GM23338 (cell line): ENCODE results near the gene FASTK. TPM values are rescaled to one million over a fixed set of nuclear protein-coding genes. Genes with fewer than 3 reads are reported as not detected.
A peak's percentile ranks its signal among the peaks of the same experiment; 100 is the strongest.

Experiments
- ATAC-seq: fragments of 200-7000 bp; cut with Tn5 transposase; 3 replicates; pipeline ENCODE4 v1.9.1; 2020
- DNase-seq: peaks from one replicate; pipeline ENCODE4 v3.0.0-alpha.2; 2015; ENCODE audit warnings: low spot score
- H2AFZ ChIP-seq: fragments of 200-600 bp; sonication (generic); 2 replicates; pipeline ENCODE4 v1.8.0; 2016; ENCODE audit warnings: antibody characterized with exemption, mild to moderate bottlenecking, moderate library complexity
- H3F3A ChIP-seq: fragments of 200-600 bp; sonication (generic); replicated peaks from 2 replicates; pipeline ENCODE4 v1.8.0; 2017; ENCODE audit warnings: antibody characterized with exemption, mixed run types, low read depth
- H3K27ac ChIP-seq: fragments of 200-600 bp; sonication (generic); 2 replicates; pipeline ENCODE4 v1.6.1; 2016; ENCODE audit warnings: low read depth
- H3K27me3 ChIP-seq: fragments of 200-600 bp; sonication (generic); 2 replicates; pipeline ENCODE4 v1.8.0; 2016; ENCODE audit warnings: mild to moderate bottlenecking, mixed run types, moderate library complexity; ENCODE audit not compliant: insufficient read depth
- H3K36me3 ChIP-seq: fragments of 200-600 bp; sonication (generic); 2 replicates; pipeline ENCODE4 v1.8.0; 2016; ENCODE audit warnings: mild to moderate bottlenecking; ENCODE audit not compliant: insufficient read depth
- H3K4me1 ChIP-seq: fragments of 200-600 bp; sonication (generic); 2 replicates; pipeline ENCODE4 v1.8.0; 2016; ENCODE audit warnings: mild to moderate bottlenecking, moderate library complexity; ENCODE audit not compliant: insufficient read depth
- H3K4me2 ChIP-seq: fragments of 200-600 bp; sonication (generic); 2 replicates; pipeline ENCODE4 v1.7.1; 2017; ENCODE audit warnings: mixed run types
- H3K4me3 ChIP-seq: fragments of 200-600 bp; sonication (generic); 2 replicates; pipeline ENCODE4 v1.6.1; 2016; ENCODE audit warnings: mixed run types
- H3K79me2 ChIP-seq: fragments of 200-600 bp; sonication (generic); replicated peaks from 2 replicates; pipeline ENCODE4 v1.8.0; 2017; ENCODE audit warnings: mild to moderate bottlenecking; ENCODE audit not compliant: insufficient read depth
- H3K9me2 ChIP-seq: fragments of 200-600 bp; sonication (generic); 2 replicates; pipeline ENCODE4 v1.8.0; 2017; ENCODE audit not compliant: insufficient read depth
- H4K20me1 ChIP-seq: fragments of 200-600 bp; sonication (generic); replicated peaks from 2 replicates; pipeline ENCODE4 v1.8.0; 2017; ENCODE audit warnings: mild to moderate bottlenecking; ENCODE audit not compliant: insufficient read depth
- H3K27ac Mint-ChIP-seq: 2 replicates; pipeline ENCODE4 v1.8.0; 2020; ENCODE audit warnings: inconsistent platforms, mild to moderate bottlenecking, moderate library complexity, mixed read lengths
- H3K27me3 Mint-ChIP-seq: 3 replicates; pipeline ENCODE4 v1.8.0; 2022; ENCODE audit warnings: low read depth, mild to moderate bottlenecking, moderate library complexity, mixed read lengths, inconsistent platforms; ENCODE audit not compliant: insufficient read depth, poor library complexity
- H3K36me3 Mint-ChIP-seq: 3 replicates; pipeline ENCODE4 v1.8.0; 2021; ENCODE audit warnings: low read depth, mild to moderate bottlenecking, inconsistent platforms, moderate library complexity, mixed read lengths
- H3K4me1 Mint-ChIP-seq: 3 replicates; pipeline ENCODE4 v1.8.0; 2020; ENCODE audit warnings: mild to moderate bottlenecking, inconsistent platforms, mixed read lengths
- H3K4me3 Mint-ChIP-seq: 3 replicates; pipeline ENCODE4 v1.8.0; 2021; ENCODE audit warnings: moderate library complexity, mild to moderate bottlenecking, inconsistent platforms, mixed read lengths
- H3K9me3 Mint-ChIP-seq: 3 replicates; pipeline ENCODE4 v1.8.0; 2020; ENCODE audit warnings: moderate library complexity, mild to moderate bottlenecking, inconsistent platforms, mixed read lengths
- CREB1 ChIP-seq: fragments of 250-450 bp; sonication (Bioruptor Pico); IDR thresholded peaks from 2 replicates; pipeline ENCODE4 v1.5.0; 2020; ENCODE audit warnings: low read depth, mild to moderate bottlenecking, moderate library complexity
- ETS1 ChIP-seq: IDR thresholded peaks from 2 replicates; pipeline ENCODE4 v1.6.1; 2016; ENCODE audit warnings: antibody characterized with exemption
- EZH2 ChIP-seq: fragments of 200-600 bp; sonication (generic); IDR thresholded peaks from one replicate; pipeline ENCODE4 v1.8.0; 2017; ENCODE audit warnings: antibody characterized with exemption, mild to moderate bottlenecking, low read depth; ENCODE audit not compliant: unreplicated experiment
- EZH2phosphoT487 ChIP-seq: fragments of 200-600 bp; sonication (generic); IDR thresholded peaks from one replicate; pipeline ENCODE4 v1.8.1; 2018; ENCODE audit warnings: antibody characterized with exemption; ENCODE audit not compliant: unreplicated experiment
- JUNB ChIP-seq: IDR thresholded peaks from one replicate; pipeline ENCODE4 v1.6.1; 2016; ENCODE audit warnings: antibody characterized with exemption; ENCODE audit not compliant: unreplicated experiment
- NANOG ChIP-seq: IDR thresholded peaks from 2 replicates; pipeline ENCODE4 v1.6.1; 2016; ENCODE audit warnings: antibody characterized with exemption, borderline replicate concordance
- POLR2AphosphoS5 ChIP-seq: IDR thresholded peaks from 2 replicates; pipeline ENCODE4 v1.6.1; 2016; ENCODE audit warnings: antibody characterized with exemption, low read depth
- STAT1 ChIP-seq: IDR thresholded peaks from one replicate; pipeline ENCODE4 v1.6.1; 2016; ENCODE audit warnings: antibody characterized with exemption; ENCODE audit not compliant: unreplicated experiment
- ZNF114 ChIP-seq: fragments of 250-450 bp; sonication (Bioruptor Pico); IDR thresholded peaks from 2 replicates; pipeline ENCODE4 v1.5.0; 2020; ENCODE audit warnings: mild to moderate bottlenecking, moderate library complexity
- ZNF331 ChIP-seq: fragments of 250-450 bp; sonication (Bioruptor Pico); IDR thresholded peaks from 2 replicates; pipeline ENCODE4 v1.5.0; 2020; ENCODE audit warnings: low read depth, mild to moderate bottlenecking, moderate library complexity
- polyA plus RNA-seq: library from polyadenylated mRNA; unstranded; fragments of >200 nt; fragmentation: Nextera tagmentation; extraction: Ambion mirVana; gene quantifications from 2 replicates; pipeline ENCODE4 v1.2.1, GENCODE V29; 2016
- total RNA-seq: library from RNA; depleted of rRNA; stranded (reverse); fragments of >200 nt; shearing (Covaris generic); gene quantifications from 2 replicates; pipeline ENCODE4 v1.2.3, GENCODE V29; 2014
- TF ChIP-seq, protein P1 (sequence below), 2 experiments: fragments of 200-600 bp in 1 of 2; sonication (generic) in 1 of 2; conservative IDR thresholded peaks; 2 replicates each; pipeline versions ENCODE4 v1.5.1 to v1.6.1; 2016 to 2017; ENCODE audit warnings: antibody characterized with exemption in 2 of 2, low read depth in 2 of 2, mild to moderate bottlenecking in 2 of 2, moderate library complexity in 1 of 2
- TF ChIP-seq, protein P2 (sequence below): fragments of 250-450 bp; sonication (Bioruptor Pico); IDR thresholded peaks from 2 replicates; pipeline ENCODE4 v1.5.0; 2020; ENCODE audit warnings: mild to moderate bottlenecking, moderate library complexity

FASTK gene
- total and polyA plus RNA-seq, 2 experiments from 2014 or later: 37.4 to 57.4 TPM

DNA sequence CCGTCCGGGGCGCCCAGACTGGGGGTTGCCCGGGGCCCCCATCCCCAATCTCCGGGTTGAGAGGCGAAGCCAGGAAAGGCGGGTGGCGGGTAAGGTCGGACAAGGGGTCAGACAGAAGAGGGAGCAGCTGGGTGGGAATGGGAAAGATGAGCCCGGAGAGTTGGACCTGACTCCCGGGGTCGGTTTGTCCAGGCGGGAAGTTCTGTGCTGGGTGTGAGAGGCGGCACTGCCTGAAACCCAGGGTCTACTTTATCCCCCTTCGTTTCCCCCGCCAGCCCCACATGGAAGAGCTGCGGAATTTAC is 20.5 kb downstream of the FASTK start:
- no peaks in the 10 kb centered on the region; the same call in 1 of the 2 replicates for H4K20me1 ChIP-seq
- peak; percentile 65 for DNase-seq
- Mint-ChIP-seq H3K4me1 (peaks cover 47% of the 10 kb centered on the region), H3K4me3 (peak overlapping the region; percentile 86), H3K36me3 (peaks cover 9% of the 10 kb centered on the region), H3K27me3 (peaks cover 44% of the 10 kb centered on the region), H3K9me3 (no peaks in the 10 kb centered on the region), H3K27ac (no peak overlapping the region)
- H3F3A ChIP-seq: peaks cover 14% of the 10 kb centered on the region
- H3K9me2 ChIP-seq: no peaks in the 10 kb centered on the region
- peak overlapping the region; percentile 95 for H3K4me2 ChIP-seq
- peaks cover 36% of the 10 kb centered on the region for H3K4me1 ChIP-seq
- no peak for ATAC-seq
- TF ChIP-seq POLR2AphosphoS5 (no peak), NANOG (no peak), JUNB (no peak), EZH2phosphoT487 (no peak), ZNF114 (CRISPR knock-in tag) (no peak), CREB1 (no peak), ZNF331 (CRISPR knock-in tag) (no peak), EZH2 (no peak), STAT1 (no peak), ETS1 (no peak)
- TF ChIP-seq, protein P1, sequence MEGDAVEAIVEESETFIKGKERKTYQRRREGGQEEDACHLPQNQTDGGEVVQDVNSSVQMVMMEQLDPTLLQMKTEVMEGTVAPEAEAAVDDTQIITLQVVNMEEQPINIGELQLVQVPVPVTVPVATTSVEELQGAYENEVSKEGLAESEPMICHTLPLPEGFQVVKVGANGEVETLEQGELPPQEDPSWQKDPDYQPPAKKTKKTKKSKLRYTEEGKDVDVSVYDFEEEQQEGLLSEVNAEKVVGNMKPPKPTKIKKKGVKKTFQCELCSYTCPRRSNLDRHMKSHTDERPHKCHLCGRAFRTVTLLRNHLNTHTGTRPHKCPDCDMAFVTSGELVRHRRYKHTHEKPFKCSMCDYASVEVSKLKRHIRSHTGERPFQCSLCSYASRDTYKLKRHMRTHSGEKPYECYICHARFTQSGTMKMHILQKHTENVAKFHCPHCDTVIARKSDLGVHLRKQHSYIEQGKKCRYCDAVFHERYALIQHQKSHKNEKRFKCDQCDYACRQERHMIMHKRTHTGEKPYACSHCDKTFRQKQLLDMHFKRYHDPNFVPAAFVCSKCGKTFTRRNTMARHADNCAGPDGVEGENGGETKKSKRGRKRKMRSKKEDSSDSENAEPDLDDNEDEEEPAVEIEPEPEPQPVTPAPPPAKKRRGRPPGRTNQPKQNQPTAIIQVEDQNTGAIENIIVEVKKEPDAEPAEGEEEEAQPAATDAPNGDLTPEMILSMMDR (conservative IDR thresholded peaks at IDR 0.05; ENCODE audit: low read depth in 2 of 2): no peak
- TF ChIP-seq, protein P2, sequence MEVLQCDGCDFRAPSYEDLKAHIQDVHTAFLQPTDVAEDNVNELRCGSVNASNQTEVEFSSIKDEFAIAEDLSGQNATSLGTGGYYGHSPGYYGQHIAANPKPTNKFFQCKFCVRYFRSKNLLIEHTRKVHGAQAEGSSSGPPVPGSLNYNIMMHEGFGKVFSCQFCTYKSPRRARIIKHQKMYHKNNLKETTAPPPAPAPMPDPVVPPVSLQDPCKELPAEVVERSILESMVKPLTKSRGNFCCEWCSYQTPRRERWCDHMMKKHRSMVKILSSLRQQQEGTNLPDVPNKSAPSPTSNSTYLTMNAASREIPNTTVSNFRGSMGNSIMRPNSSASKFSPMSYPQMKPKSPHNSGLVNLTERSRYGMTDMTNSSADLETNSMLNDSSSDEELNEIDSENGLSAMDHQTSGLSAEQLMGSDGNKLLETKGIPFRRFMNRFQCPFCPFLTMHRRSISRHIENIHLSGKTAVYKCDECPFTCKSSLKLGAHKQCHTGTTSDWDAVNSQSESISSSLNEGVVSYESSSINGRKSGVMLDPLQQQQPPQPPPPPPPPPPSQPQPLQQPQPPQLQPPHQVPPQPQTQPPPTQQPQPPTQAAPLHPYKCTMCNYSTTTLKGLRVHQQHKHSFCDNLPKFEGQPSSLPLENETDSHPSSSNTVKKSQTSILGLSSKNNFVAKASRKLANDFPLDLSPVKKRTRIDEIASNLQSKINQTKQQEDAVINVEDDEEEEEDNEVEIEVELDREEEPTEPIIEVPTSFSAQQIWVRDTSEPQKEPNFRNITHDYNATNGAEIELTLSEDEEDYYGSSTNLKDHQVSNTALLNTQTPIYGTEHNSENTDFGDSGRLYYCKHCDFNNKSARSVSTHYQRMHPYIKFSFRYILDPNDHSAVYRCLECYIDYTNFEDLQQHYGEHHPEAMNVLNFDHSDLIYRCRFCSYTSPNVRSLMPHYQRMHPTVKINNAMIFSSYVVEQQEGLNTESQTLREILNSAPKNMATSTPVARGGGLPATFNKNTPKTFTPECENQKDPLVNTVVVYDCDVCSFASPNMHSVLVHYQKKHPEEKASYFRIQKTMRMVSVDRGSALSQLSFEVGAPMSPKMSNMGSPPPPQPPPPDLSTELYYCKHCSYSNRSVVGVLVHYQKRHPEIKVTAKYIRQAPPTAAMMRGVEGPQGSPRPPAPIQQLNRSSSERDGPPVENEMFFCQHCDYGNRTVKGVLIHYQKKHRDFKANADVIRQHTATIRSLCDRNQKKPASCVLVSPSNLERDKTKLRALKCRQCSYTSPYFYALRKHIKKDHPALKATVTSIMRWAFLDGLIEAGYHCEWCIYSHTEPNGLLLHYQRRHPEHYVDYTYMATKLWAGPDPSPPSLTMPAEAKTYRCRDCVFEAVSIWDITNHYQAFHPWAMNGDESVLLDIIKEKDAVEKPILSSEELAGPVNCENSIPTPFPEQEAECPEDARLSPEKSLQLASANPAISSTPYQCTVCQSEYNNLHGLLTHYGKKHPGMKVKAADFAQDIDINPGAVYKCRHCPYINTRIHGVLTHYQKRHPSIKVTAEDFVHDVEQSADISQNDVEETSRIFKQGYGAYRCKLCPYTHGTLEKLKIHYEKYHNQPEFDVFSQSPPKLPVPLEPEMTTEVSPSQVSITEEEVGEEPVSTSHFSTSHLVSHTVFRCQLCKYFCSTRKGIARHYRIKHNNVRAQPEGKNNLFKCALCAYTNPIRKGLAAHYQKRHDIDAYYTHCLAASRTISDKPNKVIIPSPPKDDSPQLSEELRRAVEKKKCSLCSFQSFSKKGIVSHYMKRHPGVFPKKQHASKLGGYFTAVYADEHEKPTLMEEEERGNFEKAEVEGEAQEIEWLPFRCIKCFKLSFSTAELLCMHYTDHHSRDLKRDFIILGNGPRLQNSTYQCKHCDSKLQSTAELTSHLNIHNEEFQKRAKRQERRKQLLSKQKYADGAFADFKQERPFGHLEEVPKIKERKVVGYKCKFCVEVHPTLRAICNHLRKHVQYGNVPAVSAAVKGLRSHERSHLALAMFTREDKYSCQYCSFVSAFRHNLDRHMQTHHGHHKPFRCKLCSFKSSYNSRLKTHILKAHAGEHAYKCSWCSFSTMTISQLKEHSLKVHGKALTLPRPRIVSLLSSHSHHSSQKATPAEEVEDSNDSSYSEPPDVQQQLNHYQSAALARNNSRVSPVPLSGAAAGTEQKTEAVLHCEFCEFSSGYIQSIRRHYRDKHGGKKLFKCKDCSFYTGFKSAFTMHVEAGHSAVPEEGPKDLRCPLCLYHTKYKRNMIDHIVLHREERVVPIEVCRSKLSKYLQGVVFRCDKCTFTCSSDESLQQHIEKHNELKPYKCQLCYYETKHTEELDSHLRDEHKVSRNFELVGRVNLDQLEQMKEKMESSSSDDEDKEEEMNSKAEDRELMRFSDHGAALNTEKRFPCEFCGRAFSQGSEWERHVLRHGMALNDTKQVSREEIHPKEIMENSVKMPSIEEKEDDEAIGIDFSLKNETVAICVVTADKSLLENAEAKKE (CRISPR knock-in tag): no peak
- peaks cover 11% of the 10 kb centered on the region for H3K79me2 ChIP-seq
- no peak overlapping the region for H3K27ac ChIP-seq
- H3K4me3 ChIP-seq: peak overlapping the region; percentile 99
- peak overlapping the region; percentile 52; the same call in 1 of the 2 replicates for H2AFZ ChIP-seq
- peaks cover 36% of the 10 kb centered on the region for H3K27me3 ChIP-seq
- peaks cover 8% of the 10 kb centered on the region for H3K36me3 ChIP-seq
